NCI-H2227 (cell line): ENCODE measurements around the gene IQGAP2.
"Not testable (repeated sequence)": the region's sequence is repeated elsewhere in the genome, so short reads cannot be mapped to it uniquely, and the experiment has no call there.

Source experiments
- DNase-seq: peaks from one replicate; lab custom pipeline; 2025; ENCODE audit not compliant: unreplicated experiment; lab: John Stamatoyannopoulos, UW

Gene IQGAP2

GRCh38 chr5:76528547-76529331 is 125.7 kb downstream of the IQGAP2 start:
- no peak for DNase-seq

GRCh38 chr5:76529464-76530344 is 126.6 kb downstream of the IQGAP2 start:
- DNase-seq = no peak

DNA sequence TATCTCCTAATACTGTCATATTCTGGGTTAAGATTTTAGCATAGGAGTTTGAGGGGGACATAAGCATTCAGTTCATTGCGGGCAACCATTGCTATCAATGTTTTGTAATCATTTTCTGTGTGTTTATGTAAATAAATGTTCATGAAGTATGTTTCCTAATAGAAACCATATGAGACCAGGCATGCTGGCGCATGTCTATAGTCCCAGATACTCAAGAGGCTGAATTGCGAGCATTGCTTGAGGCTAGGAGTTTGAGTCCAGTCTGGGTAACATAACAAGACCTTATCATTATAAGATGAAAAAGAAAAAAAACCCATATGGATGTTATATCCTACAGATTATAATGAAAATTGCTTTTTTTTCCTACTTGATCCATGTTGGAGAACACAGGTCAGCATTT is 129.0 kb downstream of the IQGAP2 start:
- DNase-seq = no peak

- DNase-seq = no peak
These were observed 129.9 kb downstream of the IQGAP2 start for GRCh38 chr5:76532973-76533372.

- no peak for DNase-seq
These were observed 132.5 kb downstream of the IQGAP2 start for GRCh38 chr5:76535577-76535976.

DNA sequence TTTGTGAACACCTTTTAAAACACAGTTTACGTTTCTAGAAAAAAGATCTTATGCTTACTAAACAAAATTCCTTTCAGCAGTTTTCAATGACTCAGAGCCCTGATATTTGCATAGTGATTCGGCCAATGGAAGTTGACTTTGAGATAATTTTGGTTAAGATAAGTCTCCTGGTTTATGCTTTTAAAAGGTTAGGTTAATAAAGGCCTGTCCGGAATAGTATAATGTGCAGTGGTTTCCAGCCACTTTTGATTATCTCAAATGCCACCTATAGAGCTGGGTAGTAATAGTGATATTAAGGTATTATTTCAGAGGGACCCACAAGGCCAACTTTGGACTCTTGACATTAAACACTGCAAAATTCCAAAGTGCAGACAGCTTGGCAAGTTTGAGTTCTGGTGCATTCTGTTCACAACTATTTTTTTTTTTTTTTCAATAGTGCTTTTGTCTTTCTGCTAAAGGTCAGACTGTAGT is 134.0 kb downstream of the IQGAP2 start:
- DNase-seq = no peak

GRCh38 chr5:76542241-76542640 is 139.2 kb downstream of the IQGAP2 start:
- DNase-seq = no peak

- no peak for DNase-seq
These were observed 140.0 kb downstream of the IQGAP2 start for GRCh38 chr5:76542887-76543690.

DNA sequence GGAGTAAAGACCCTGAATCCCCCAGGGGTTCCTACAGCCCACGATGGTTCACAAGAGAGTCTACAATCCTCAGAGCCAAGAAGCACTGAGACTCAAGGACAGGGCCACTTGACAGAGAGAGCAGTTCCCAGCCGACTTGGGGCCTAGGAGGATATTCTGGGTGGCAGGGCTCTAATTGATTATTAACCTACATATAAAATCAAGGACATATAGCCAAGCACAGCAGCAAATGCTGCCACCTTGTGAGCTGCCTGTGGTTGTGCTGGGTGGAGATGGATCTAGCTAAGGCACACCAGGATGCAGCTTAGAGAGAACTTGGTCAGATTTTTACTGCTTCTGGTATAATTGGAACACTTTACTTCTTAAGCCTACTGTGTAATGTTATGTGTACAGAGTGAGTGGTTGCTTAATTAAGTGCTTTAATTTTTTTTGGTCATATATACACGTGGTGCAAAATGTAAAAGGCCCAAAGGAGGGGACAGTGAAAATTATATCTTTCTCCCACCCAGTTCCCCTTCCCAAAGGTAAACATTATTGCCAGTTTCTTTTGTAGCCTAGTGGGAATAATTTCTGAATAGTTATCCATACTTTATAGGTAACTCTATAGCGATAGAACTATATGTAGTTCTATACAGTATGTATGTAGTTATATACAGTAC is 141.3 kb downstream of the IQGAP2 start:
- no peak for DNase-seq

DNA sequence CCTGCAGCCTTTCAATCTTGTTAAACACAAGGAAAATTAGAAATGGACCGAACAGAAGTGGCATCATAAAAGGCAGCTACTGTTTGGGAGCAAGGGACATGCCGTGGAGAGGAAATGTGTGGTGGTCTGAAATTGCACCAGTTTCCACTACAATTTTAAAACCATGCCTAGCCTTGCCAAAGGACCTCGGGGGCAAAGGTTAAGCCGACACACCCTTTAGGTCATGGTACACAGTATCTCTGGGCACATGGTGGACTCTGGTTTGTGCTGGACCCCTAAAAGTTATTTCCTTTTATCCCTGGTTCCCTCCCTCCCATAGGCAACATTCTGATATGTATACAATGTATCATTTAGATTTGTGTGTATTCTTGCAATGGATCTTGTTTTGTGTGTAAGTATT is 142.1 kb downstream of the IQGAP2 start:
- no peak for DNase-seq

- no peak for DNase-seq
These were observed 143.5 kb downstream of the IQGAP2 start for GRCh38 chr5:76546497-76547102.

- DNase-seq = no peak
These were observed 144.3 kb downstream of the IQGAP2 start for GRCh38 chr5:76547242-76547890.

DNA sequence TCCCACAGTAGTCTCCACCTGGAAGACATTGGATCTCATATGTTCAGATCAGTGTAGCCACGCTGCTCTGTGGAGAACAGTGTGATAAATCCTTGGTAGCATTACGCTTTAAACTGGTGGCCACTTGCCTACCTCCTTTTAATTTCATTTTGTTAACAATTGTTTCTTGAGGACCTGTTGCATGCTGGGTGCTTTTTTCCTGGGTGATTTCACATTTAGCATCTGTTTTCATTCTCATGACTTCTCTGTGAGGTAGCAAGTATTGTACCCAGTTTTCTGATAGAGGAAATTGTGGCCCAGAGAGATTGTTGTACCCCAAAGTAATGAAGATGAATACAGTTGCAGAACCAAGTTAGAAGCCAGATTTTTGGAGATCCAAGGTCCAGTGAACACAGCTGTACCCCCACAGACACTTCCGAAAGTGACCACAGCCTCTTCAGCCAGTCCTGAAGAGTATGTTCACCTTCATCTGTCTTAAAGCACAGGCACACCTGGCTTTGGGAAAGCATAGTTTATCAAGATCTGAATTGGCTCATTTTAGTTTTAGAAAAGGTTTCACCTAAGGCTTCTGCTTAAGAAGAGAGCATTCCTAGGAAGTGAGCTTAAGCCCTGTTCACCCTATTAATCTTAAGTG is 144.9 kb downstream of the IQGAP2 start:
- no peak for DNase-seq

DNA sequence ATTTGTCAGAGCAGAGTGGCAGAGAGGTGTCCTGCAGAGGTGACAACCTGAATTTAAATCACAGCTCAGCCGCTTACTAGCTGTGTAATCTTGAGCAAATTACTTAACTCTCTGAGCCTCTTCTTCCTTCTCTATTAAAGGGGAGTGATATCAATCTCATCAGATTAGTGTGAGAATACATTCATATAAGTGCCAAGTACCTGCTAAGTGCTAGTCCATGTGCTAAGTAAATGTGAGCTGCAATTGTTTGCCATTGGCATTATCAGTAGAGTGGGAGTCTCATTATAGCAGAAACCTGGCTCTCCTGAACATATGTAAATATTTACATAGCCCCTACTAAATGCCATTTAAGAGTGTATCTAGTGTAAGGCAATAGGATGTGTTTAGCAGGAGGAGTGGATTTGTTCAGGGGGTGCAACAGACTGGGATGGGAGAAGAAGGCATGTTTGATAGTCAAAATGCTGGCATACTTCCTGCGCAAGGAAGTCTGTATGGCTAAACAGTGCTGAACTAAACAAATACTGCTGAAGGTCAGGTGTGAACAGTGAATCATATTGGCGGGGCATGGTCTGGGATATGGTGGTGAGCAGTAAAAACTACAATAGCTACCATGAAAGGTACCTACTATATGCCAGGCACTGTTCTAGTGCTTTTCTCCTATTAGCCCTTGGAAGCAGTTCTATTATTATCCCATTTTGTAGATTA is 145.6 kb downstream of the IQGAP2 start:
- no peak for DNase-seq

GRCh38 chr5:76550881-76551280 is 147.8 kb downstream of the IQGAP2 start:
- DNase-seq = not testable (repeated sequence)

DNA sequence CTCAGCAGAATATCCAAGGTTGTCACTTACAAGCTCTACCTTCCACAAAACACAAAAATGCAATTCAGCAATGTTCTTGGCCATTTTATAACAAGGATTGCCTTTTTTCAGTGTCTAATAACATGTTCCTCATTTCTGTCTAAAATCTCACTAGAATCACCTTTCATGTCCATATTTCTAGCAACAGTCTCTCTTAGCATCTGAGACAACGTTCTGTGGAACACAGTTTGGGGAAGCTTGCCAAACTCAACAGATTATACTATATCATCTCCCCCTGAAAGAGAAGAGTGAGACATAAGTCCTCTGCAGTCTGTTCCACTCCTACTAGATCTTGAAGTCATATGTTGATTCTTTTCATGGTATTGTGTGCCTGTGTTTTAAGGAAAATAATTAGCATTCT is 149.5 kb downstream of the IQGAP2 start:
- DNase-seq = no peak

DNA sequence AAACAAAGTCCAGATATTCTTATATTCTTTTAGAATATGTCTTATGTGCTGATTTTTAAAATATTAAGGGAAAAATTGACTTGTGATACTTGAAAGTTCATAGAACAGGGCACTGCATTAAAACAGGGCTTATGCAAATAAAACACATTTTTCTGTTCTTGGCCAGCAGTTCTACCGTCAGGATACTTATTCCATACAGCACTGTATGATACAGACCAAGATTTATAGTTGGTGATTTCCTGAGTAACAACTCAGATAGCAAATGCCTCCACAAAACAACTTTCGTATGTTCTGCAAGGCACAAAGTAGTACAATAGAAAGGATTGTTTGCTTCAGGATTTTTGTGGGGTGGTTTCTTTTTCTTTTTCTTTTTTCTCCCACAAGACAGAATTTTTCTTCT is 150.2 kb downstream of the IQGAP2 start:
- no peak for DNase-seq

DNA sequence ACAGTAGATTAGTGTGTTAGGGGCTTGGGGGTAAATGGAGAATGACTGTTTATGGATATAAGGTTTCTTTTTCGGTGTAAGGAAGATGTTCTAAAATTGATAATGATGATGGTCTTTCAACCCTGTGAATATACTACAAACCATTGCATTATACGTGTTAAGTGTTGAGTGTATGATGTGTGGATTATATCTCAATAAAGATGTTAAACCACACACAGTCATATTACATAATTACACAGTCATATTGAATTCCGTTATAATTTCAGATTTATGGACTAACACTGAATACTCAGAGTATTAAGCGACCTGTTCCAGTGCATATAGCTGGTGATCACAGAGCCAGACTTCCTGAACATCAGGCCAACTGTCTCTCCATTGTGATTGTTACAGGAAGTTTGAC is 152.0 kb downstream of the IQGAP2 start:
- DNase-seq = no peak

DNA sequence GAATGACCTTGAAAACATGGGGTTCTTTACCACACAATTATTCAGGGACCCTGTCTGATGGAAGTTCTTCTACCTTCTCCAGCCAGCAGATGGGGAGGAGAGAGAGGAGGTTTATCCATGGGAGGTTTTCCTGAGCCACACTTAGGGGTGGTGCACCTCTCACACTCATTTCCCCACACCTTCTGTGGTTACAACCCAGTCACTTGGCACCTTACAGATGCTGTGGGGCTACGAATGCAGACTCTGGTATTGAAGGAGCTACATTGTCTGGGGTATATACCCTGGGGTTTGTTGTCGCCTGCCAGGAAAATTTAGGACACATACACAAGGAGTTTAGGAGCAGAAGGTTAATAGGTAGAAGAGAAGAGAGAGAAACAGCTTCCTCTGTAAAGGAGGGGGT is 152.6 kb downstream of the IQGAP2 start:
- DNase-seq = no peak
